Neural cell (in vitro differentiated cells): ENCODE measurements around the gene ANGPT4. TPM values are rescaled to one million over a fixed set of nuclear protein-coding genes. Genes with fewer than 3 reads are reported as not detected.

Experiments
- H2AFZ ChIP-seq: fragments of 200-600, 300-800 bp; sonication (generic), shearing (Covaris generic); 2 replicates; pipeline ENCODE4 v1.6.0; 2014; ENCODE audit warnings: low read depth, mild to moderate bottlenecking, antibody characterized with exemption, low read length, moderate library complexity
- H3F3A ChIP-seq: fragments of 200-600 bp; shearing (Covaris generic); 2 replicates; pipeline ENCODE4 v1.6.1; 2016; ENCODE audit warnings: mild to moderate bottlenecking, moderate library complexity, mixed read lengths, antibody characterized with exemption, low read length; ENCODE audit not compliant: insufficient read depth, poor library complexity, severe bottlenecking
- H3K27ac ChIP-seq: fragments of 200-600, 300-800 bp; sonication (generic), shearing (Covaris generic); 2 replicates; pipeline ENCODE4 v1.5.1; 2014; ENCODE audit warnings: mild to moderate bottlenecking, low read length, moderate library complexity
- H3K27me3 ChIP-seq: fragments of 300-800, 200-600 bp; sonication (generic), shearing (Covaris generic); 2 replicates; pipeline ENCODE4 v1.6.0; 2014; ENCODE audit warnings: mild to moderate bottlenecking, low read depth, low read length, moderate library complexity; ENCODE audit not compliant: insufficient read depth
- H3K36me3 ChIP-seq: fragments of 300-800, 200-600 bp; sonication (generic), shearing (Covaris generic); 2 replicates; pipeline ENCODE4 v1.5.1; 2014; ENCODE audit warnings: mild to moderate bottlenecking, antibody characterized with exemption, low read length, moderate library complexity; ENCODE audit not compliant: insufficient read depth
- H3K4me2 ChIP-seq: fragments of 300-800, 200-600 bp; sonication (generic), shearing (Covaris generic); 2 replicates; pipeline ENCODE4 v1.6.0; 2014; ENCODE audit warnings: mild to moderate bottlenecking, low read length
- H3K4me3 ChIP-seq: fragments of 300-800, 200-600 bp; sonication (generic), shearing (Covaris generic); 2 replicates; pipeline ENCODE4 v1.5.1; 2014; ENCODE audit warnings: mild to moderate bottlenecking, low read length, moderate library complexity
- H3K79me2 ChIP-seq: fragments of 200-600 bp; shearing (Covaris generic); replicated peaks from 2 replicates; pipeline ENCODE4 v1.6.0; 2014; ENCODE audit warnings: mild to moderate bottlenecking, low read length, moderate library complexity; ENCODE audit not compliant: insufficient read depth
- H3K9ac ChIP-seq: fragments of 300-800, 200-600 bp; sonication (generic), shearing (Covaris generic); 2 replicates; pipeline ENCODE4 v1.6.1; 2016; ENCODE audit warnings: mild to moderate bottlenecking, low read length, mixed read lengths
- H3K9me2 ChIP-seq: fragments of 200-600 bp; shearing (Covaris generic); 2 replicates; pipeline ENCODE4 v1.6.1; 2016; ENCODE audit warnings: mild to moderate bottlenecking, low read length, mixed read lengths; ENCODE audit not compliant: insufficient read depth
- H3K9me3 ChIP-seq: fragments of 200-600, 300-800 bp; sonication (generic), shearing (Covaris generic); 2 replicates; pipeline ENCODE4 v1.6.1; 2016; ENCODE audit warnings: mild to moderate bottlenecking, mixed run types, low read length, moderate library complexity, mixed read lengths
- H4K20me1 ChIP-seq: fragments of 200-600 bp; shearing (Covaris generic); 2 replicates; pipeline ENCODE4 v1.6.1; 2016; ENCODE audit warnings: mild to moderate bottlenecking, mixed run types; ENCODE audit not compliant: insufficient read depth
- CTCF ChIP-seq: fragments of 450-650 bp; IDR thresholded peaks from 2 replicates; pipeline ENCODE4 v1.5.1; 2014; ENCODE audit warnings: antibody characterized with exemption, mild to moderate bottlenecking, moderate library complexity; ENCODE audit not compliant: poor library complexity, severe bottlenecking
- EP300 ChIP-seq: fragments of 450-650 bp; conservative IDR thresholded peaks from 2 replicates; pipeline ENCODE4 v1.6.1; 2014; ENCODE audit warnings: antibody characterized with exemption, mild to moderate bottlenecking, moderate library complexity; ENCODE audit not compliant: poor library complexity, severe bottlenecking
- EZH2 ChIP-seq: fragments of 200-600, 300-800 bp; shearing (Covaris generic), sonication (generic); IDR thresholded peaks from 2 replicates; pipeline ENCODE4 v1.6.1; 2014; ENCODE audit warnings: antibody characterized with exemption, low read length, borderline replicate concordance, mild to moderate bottlenecking; ENCODE audit not compliant: insufficient read depth, poor library complexity, severe bottlenecking
- MXI1 ChIP-seq: fragments of 450-650 bp; conservative IDR thresholded peaks from 2 replicates; pipeline ENCODE4 v1.6.1; 2014; ENCODE audit warnings: antibody characterized with exemption, mild to moderate bottlenecking; ENCODE audit not compliant: poor library complexity, severe bottlenecking
- POLR2AphosphoS5 ChIP-seq: IDR thresholded peaks from 2 replicates; pipeline ENCODE4 v1.6.1; 2012
- RAD21 ChIP-seq: fragments of 450-650 bp; conservative IDR thresholded peaks from 2 replicates; pipeline ENCODE4 v1.6.1; 2014; ENCODE audit warnings: antibody characterized with exemption, mild to moderate bottlenecking, moderate library complexity
- SMC3 ChIP-seq: fragments of 450-650 bp; conservative IDR thresholded peaks from 2 replicates; pipeline ENCODE4 v1.6.1; 2014; ENCODE audit warnings: antibody characterized with exemption, mild to moderate bottlenecking, moderate library complexity; ENCODE audit not compliant: poor library complexity
- TAF1 ChIP-seq: IDR thresholded peaks from 2 replicates; pipeline ENCODE4 v1.6.1; 2012; ENCODE audit warnings: low read depth
- polyA plus RNA-seq: library from polyadenylated mRNA; depleted of rRNA; stranded (reverse); fragments of >200 nt; gene quantifications from 2 replicates; pipeline ENCODE4 v1.2.3, GENCODE V29; 2014
- TF ChIP-seq, protein P1 (sequence below): IDR thresholded peaks from 2 replicates; pipeline ENCODE4 v1.6.1; 2012; ENCODE audit warnings: borderline replicate concordance

ANGPT4 gene
- polyA plus RNA-seq, 1 donor from 2014 or later: not detected

- Histone ChIP-seq H3F3A (no peaks in the 10 kb centered on the region), H4K20me1 (no peaks in the 10 kb centered on the region), H3K9ac (no peak overlapping the region), H3K4me3 (no peak overlapping the region), H3K27ac (no peak overlapping the region), H2AFZ (no peak overlapping the region), H3K27me3 (no peaks in the 10 kb centered on the region), H3K79me2 (no peaks in the 10 kb centered on the region), H3K9me3 (no peaks in the 10 kb centered on the region), H3K9me2 (no peaks in the 10 kb centered on the region), H3K36me3 (no peaks in the 10 kb centered on the region), H3K4me2 (no peak overlapping the region)
- TF ChIP-seq, protein P1, sequence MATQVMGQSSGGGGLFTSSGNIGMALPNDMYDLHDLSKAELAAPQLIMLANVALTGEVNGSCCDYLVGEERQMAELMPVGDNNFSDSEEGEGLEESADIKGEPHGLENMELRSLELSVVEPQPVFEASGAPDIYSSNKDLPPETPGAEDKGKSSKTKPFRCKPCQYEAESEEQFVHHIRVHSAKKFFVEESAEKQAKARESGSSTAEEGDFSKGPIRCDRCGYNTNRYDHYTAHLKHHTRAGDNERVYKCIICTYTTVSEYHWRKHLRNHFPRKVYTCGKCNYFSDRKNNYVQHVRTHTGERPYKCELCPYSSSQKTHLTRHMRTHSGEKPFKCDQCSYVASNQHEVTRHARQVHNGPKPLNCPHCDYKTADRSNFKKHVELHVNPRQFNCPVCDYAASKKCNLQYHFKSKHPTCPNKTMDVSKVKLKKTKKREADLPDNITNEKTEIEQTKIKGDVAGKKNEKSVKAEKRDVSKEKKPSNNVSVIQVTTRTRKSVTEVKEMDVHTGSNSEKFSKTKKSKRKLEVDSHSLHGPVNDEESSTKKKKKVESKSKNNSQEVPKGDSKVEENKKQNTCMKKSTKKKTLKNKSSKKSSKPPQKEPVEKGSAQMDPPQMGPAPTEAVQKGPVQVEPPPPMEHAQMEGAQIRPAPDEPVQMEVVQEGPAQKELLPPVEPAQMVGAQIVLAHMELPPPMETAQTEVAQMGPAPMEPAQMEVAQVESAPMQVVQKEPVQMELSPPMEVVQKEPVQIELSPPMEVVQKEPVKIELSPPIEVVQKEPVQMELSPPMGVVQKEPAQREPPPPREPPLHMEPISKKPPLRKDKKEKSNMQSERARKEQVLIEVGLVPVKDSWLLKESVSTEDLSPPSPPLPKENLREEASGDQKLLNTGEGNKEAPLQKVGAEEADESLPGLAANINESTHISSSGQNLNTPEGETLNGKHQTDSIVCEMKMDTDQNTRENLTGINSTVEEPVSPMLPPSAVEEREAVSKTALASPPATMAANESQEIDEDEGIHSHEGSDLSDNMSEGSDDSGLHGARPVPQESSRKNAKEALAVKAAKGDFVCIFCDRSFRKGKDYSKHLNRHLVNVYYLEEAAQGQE: no peak
- TF ChIP-seq RAD21 (no peak), EZH2 (no peak), EP300 (no peak), TAF1 (no peak), CTCF (no peak), SMC3 (no peak)
Measured at GRCh38 chr20:831956-832355, 84.2 kb downstream of the ANGPT4 start.

- Histone ChIP-seq H3K9me3 (no peaks in the 10 kb centered on the region), H4K20me1 (no peaks in the 10 kb centered on the region), H3K9ac (no peak overlapping the region), H3K36me3 (no peaks in the 10 kb centered on the region), H3K4me3 (no peak overlapping the region), H3K9me2 (no peaks in the 10 kb centered on the region), H3F3A (no peaks in the 10 kb centered on the region), H2AFZ (no peak overlapping the region), H3K27me3 (no peaks in the 10 kb centered on the region), H3K4me2 (no peak overlapping the region), H3K27ac (no peak overlapping the region), H3K79me2 (no peaks in the 10 kb centered on the region)
- TF ChIP-seq SMC3 (no peak), TAF1 (no peak), MXI1 (no peak), EP300 (no peak), RAD21 (no peak), EZH2 (no peak), CTCF (no peak), POLR2AphosphoS5 (no peak)
- TF ChIP-seq, protein P1: no peak
Measured at GRCh38 chr20:831251-831650, 84.9 kb downstream of the ANGPT4 start.
